Measurements from ENCODE around the gene MEGF11. TPM values are rescaled to one million over a fixed set of nuclear protein-coding genes. Genes with fewer than 3 reads are reported as not detected.

Gene MEGF11
- total and polyA plus RNA-seq, 4 donors: 0.16 to 1.5 (median 0.50) TPM

DNA sequence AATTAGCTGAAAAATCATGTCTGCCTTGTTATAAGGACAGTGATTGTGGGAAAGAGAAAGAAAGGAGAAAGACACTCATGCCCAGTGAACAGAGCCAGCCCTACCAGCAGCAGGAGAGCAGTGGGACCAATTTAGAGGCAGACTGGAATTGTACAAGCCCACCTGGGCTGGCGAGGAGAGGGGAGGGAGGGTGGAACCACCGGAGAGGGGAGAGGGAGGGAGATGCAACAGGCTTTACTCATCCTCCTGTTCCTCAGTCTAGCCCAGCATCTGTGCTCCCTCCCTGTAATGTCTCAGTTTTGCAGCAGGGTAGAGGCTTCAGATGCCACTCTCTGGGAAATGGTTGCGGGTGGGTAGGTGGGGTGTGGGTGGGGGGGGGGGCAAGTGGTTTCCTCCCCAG lies 329.5 kb downstream of the MEGF11 start:
- Histone ChIP-seq H3K9me3 (ENCODE audit: control insufficient read depth in 4 of 4, insufficient read depth in 3 of 4, low read length in 3 of 4) (no peaks in the 10 kb centered on the region), H3K9ac (ENCODE audit: insufficient read depth in 1 of 2, low read length in 2 of 2) (no peak overlapping the region), H3K4me1 (ENCODE audit: control insufficient read depth in 5 of 5, insufficient read depth in 5 of 5, low read length in 5 of 5) (peaks cover 0 to 7% (median 0%) of the 10 kb centered on the region in 5 donors), H3K27me3 (ENCODE audit: control insufficient read depth in 3 of 3, insufficient read depth in 3 of 3, low read length in 2 of 3) (no peaks in the 10 kb centered on the region), H3K4me3 (no peak overlapping the region), H3K27ac (ENCODE audit: low read depth in 1 of 2, low read length in 1 of 2) (no peak overlapping the region), H3K36me3 (ENCODE audit: control insufficient read depth in 4 of 4, insufficient read depth in 4 of 4, low read length in 4 of 4) (peaks cover 0 to 3% (median 0%) of the 10 kb centered on the region in 4 donors)
- ATAC-seq (ENCODE audit: insufficient read depth, low FRiP score) (no peak), DNase-seq (no peak)
- no peak for TF ChIP-seq CTCF (IDR thresholded peaks at IDR 0.05; ENCODE audit: control extremely low read depth, extremely low read depth)
- WGBS, 2 donors: 85 to 88% methylated on average over 3 of the region's 3 CpGs

DNA sequence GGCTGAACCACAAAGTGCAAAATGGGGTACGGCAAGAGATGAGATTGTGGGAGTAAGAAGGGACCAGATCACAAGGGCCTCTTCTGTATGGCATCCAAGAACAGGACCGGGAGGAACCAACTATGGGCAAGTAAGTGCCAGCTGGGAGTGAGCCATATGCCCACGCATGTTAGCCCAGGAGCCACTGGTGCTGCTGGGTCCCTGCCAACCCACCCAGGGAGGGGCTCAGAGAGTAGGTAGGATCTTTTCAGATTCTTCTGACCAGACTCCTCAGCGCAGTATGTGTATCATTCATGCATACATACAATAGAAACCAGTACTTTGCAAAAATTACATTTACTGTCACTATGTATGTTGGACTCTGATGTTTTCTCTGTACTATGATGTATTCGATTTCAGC lies 330.3 kb downstream of the MEGF11 start:
- no peak overlapping the region for H3K27ac ChIP-seq (ENCODE audit: low read depth in 1 of 2, low read length in 1 of 2)
- 87 to 95% methylated on average over 5 of the region's 5 CpGs for WGBS, 2 donors

GRCh38 chr15:65922621-65923020 lies 330.9 kb downstream of the MEGF11 start:
- Histone ChIP-seq H3K4me3 (no peak overlapping the region), H3K9ac (ENCODE audit: insufficient read depth in 1 of 2, low read length in 2 of 2) (no peak overlapping the region), H3K27ac (ENCODE audit: low read depth in 1 of 2, low read length in 1 of 2) (no peak overlapping the region), H3K27me3 (ENCODE audit: control insufficient read depth in 3 of 3, insufficient read depth in 3 of 3, low read length in 2 of 3) (no peaks in the 10 kb centered on the region), H3K4me1 (ENCODE audit: control insufficient read depth in 5 of 5, insufficient read depth in 5 of 5, low read length in 5 of 5) (peaks cover 0 to 7% (median 0%) of the 10 kb centered on the region in 5 donors), H3K36me3 (ENCODE audit: control insufficient read depth in 4 of 4, insufficient read depth in 4 of 4, low read length in 4 of 4) (peaks cover 0 to 1% (median 0%) of the 10 kb centered on the region in 4 donors), H3K9me3 (ENCODE audit: control insufficient read depth in 4 of 4, insufficient read depth in 3 of 4, low read length in 3 of 4) (no peaks in the 10 kb centered on the region)
- no peak for TF ChIP-seq CTCF (IDR thresholded peaks at IDR 0.05; ENCODE audit: control extremely low read depth, extremely low read depth)
- 91 to 92% methylated on average over 7 of the region's 7 CpGs for WGBS, 2 donors
- no peak for ATAC-seq (ENCODE audit: insufficient read depth, low FRiP score)
- DNase-seq: no peak

More for the DNA sequence above, 330.3 kb downstream of the MEGF11 start:
- no peak for TF ChIP-seq CTCF (IDR thresholded peaks at IDR 0.05; ENCODE audit: control extremely low read depth, extremely low read depth)
- Histone ChIP-seq H3K36me3 (ENCODE audit: control insufficient read depth in 4 of 4, insufficient read depth in 4 of 4, low read length in 4 of 4) (peaks cover 0 to 2% (median 0%) of the 10 kb centered on the region in 4 donors), H3K9ac (ENCODE audit: insufficient read depth in 1 of 2, low read length in 2 of 2) (no peak overlapping the region), H3K4me3 (no peak overlapping the region), H3K9me3 (ENCODE audit: control insufficient read depth in 4 of 4, insufficient read depth in 3 of 4, low read length in 3 of 4) (no peaks in the 10 kb centered on the region), H3K4me1 (ENCODE audit: control insufficient read depth in 5 of 5, insufficient read depth in 5 of 5, low read length in 5 of 5) (peaks cover 0 to 7% (median 0%) of the 10 kb centered on the region in 5 donors), H3K27me3 (ENCODE audit: control insufficient read depth in 3 of 3, insufficient read depth in 3 of 3, low read length in 2 of 3) (no peaks in the 10 kb centered on the region)
- DNase-seq (no peak), ATAC-seq (ENCODE audit: insufficient read depth, low FRiP score) (no peak)

- no peaks in the 10 kb centered on the region for H3K9me3 ChIP-seq (ENCODE audit: control insufficient read depth in 4 of 4, insufficient read depth in 3 of 4, low read length in 3 of 4)
- H3K9ac ChIP-seq (ENCODE audit: insufficient read depth in 1 of 2, low read length in 2 of 2): no peak overlapping the region
- H3K4me3 ChIP-seq: no peak overlapping the region
- WGBS, 2 donors: 94 to 95% methylated on average over 5 of the region's 5 CpGs
- H3K27me3 ChIP-seq (ENCODE audit: control insufficient read depth in 3 of 3, insufficient read depth in 3 of 3, low read length in 2 of 3): no peaks in the 10 kb centered on the region
- no peak for ATAC-seq (ENCODE audit: insufficient read depth, low FRiP score)
- TF ChIP-seq CTCF (IDR thresholded peaks at IDR 0.05; ENCODE audit: control extremely low read depth, extremely low read depth): no peak
- peaks cover 0 to 9% (median under 1%) of the 10 kb centered on the region in 5 donors for H3K4me1 ChIP-seq (ENCODE audit: control insufficient read depth in 5 of 5, insufficient read depth in 5 of 5, low read length in 5 of 5)
- DNase-seq: no peak
- H3K36me3 ChIP-seq (ENCODE audit: control insufficient read depth in 4 of 4, insufficient read depth in 4 of 4, low read length in 4 of 4): peaks cover 0 to 1% (median 0%) of the 10 kb centered on the region in 4 donors
- no peak overlapping the region for H3K27ac ChIP-seq (ENCODE audit: low read depth in 1 of 2, low read length in 1 of 2)
These were observed 331.8 kb downstream of the MEGF11 start for GRCh38 chr15:65921780-65922179.
